ENCODE measurements around the gene GPR161.

DNA sequence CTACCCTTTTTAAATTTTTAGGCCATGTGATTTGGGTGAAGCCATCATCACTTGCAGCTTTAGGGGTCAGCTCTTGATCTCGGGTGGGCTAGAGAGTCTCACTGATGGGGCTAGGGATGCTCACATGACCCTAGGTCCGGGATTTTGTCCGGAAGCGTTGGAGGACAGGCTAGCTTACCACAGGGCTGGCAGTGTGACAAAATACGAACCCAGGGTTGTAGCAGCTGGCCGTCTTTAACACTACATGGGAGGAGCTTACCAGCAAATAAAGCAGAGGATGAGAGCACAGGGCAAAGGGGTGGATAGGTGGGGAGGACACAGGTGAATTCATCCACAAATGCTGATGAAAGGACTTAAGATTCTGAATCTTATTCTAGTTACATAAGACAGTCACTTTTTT, 21.9 kb downstream of the GPR161 start:
- TF ChIP-seq, protein P1, sequence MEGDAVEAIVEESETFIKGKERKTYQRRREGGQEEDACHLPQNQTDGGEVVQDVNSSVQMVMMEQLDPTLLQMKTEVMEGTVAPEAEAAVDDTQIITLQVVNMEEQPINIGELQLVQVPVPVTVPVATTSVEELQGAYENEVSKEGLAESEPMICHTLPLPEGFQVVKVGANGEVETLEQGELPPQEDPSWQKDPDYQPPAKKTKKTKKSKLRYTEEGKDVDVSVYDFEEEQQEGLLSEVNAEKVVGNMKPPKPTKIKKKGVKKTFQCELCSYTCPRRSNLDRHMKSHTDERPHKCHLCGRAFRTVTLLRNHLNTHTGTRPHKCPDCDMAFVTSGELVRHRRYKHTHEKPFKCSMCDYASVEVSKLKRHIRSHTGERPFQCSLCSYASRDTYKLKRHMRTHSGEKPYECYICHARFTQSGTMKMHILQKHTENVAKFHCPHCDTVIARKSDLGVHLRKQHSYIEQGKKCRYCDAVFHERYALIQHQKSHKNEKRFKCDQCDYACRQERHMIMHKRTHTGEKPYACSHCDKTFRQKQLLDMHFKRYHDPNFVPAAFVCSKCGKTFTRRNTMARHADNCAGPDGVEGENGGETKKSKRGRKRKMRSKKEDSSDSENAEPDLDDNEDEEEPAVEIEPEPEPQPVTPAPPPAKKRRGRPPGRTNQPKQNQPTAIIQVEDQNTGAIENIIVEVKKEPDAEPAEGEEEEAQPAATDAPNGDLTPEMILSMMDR (IDR thresholded peaks at IDR 0.05): no peak
- no peak for TF ChIP-seq POLR2AphosphoS5 (IDR thresholded peaks at IDR 0.05; ENCODE audit: low read depth, low read length)
- TF ChIP-seq, protein P2, sequence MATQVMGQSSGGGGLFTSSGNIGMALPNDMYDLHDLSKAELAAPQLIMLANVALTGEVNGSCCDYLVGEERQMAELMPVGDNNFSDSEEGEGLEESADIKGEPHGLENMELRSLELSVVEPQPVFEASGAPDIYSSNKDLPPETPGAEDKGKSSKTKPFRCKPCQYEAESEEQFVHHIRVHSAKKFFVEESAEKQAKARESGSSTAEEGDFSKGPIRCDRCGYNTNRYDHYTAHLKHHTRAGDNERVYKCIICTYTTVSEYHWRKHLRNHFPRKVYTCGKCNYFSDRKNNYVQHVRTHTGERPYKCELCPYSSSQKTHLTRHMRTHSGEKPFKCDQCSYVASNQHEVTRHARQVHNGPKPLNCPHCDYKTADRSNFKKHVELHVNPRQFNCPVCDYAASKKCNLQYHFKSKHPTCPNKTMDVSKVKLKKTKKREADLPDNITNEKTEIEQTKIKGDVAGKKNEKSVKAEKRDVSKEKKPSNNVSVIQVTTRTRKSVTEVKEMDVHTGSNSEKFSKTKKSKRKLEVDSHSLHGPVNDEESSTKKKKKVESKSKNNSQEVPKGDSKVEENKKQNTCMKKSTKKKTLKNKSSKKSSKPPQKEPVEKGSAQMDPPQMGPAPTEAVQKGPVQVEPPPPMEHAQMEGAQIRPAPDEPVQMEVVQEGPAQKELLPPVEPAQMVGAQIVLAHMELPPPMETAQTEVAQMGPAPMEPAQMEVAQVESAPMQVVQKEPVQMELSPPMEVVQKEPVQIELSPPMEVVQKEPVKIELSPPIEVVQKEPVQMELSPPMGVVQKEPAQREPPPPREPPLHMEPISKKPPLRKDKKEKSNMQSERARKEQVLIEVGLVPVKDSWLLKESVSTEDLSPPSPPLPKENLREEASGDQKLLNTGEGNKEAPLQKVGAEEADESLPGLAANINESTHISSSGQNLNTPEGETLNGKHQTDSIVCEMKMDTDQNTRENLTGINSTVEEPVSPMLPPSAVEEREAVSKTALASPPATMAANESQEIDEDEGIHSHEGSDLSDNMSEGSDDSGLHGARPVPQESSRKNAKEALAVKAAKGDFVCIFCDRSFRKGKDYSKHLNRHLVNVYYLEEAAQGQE (IDR thresholded peaks at IDR 0.05; ENCODE audit: insufficient read depth in 1 of 2, low read depth in 2 of 2, low read length in 1 of 2): no peak
- no peak for TF ChIP-seq TCF7L2 (IDR thresholded peaks at IDR 0.05; ENCODE audit: low read depth, low read length)
- TF ChIP-seq SIN3A (IDR thresholded peaks at IDR 0.05; ENCODE audit: borderline replicate concordance, insufficient read depth, low read depth, low read length): no peak
